ENCODE results near the gene RBM10. TPM values are rescaled to one million over a fixed set of nuclear protein-coding genes. Genes with fewer than 3 reads are reported as not detected.

RBM10 gene
- total RNA-seq, 2 experiments from 2014 or later, result 66.4 to 66.7 TPM

GRCh38 chrX:47162927-47163583, 18.0 kb downstream of the RBM10 start:
- TF ChIP-seq CTCF (IDR thresholded peaks at IDR 0.05), result no peak
- peaks cover 13% of the 10 kb centered on the region for H3K4me1 Mint-ChIP-seq (ENCODE audit: low read depth)
- POLR2A ChIA-PET, result no interaction called here
- CTCF ChIA-PET, result no interaction called here
- intact Hi-C loops (cut with micrococcal nuclease), result no loop called here
- ATAC-seq, result no peak
- peaks cover 17% of the 10 kb centered on the region for H3K36me3 Mint-ChIP-seq (ENCODE audit: low read depth)
- H3K27ac Mint-ChIP-seq, result no peak overlapping the region
- no peaks in the 10 kb centered on the region for H3K27me3 Mint-ChIP-seq
- H3K9me3 Mint-ChIP-seq, result no peaks in the 10 kb centered on the region
- no peak for DNase-seq
- H3K4me3 Mint-ChIP-seq, result no peak overlapping the region

- DNase-seq (no peak), ATAC-seq (no peak)
- Mint-ChIP-seq H3K36me3 (ENCODE audit: low read depth) (peaks cover 16% of the 10 kb centered on the region), H3K4me1 (ENCODE audit: low read depth) (peaks cover 16% of the 10 kb centered on the region), H3K27me3 (no peaks in the 10 kb centered on the region), H3K4me3 (no peak overlapping the region), H3K9me3 (no peaks in the 10 kb centered on the region), H3K27ac (no peak overlapping the region)
- ChIA-PET CTCF (no interaction called here), POLR2A (no interaction called here)
- TF ChIP-seq CTCF (IDR thresholded peaks at IDR 0.05), result no peak
- intact Hi-C loops (cut with micrococcal nuclease), result no loop called here
Observed at GRCh38 chrX:47164420-47164819, 19.4 kb downstream of the RBM10 start.

GRCh38 chrX:47166126-47166525, 21.1 kb downstream of the RBM10 start:
- Mint-ChIP-seq H3K27ac (no peak overlapping the region), H3K9me3 (no peaks in the 10 kb centered on the region), H3K4me3 (no peak overlapping the region), H3K36me3 (ENCODE audit: low read depth) (peaks cover 16% of the 10 kb centered on the region), H3K4me1 (ENCODE audit: low read depth) (peaks cover 11% of the 10 kb centered on the region), H3K27me3 (no peaks in the 10 kb centered on the region)
- ChIA-PET POLR2A (no interaction called here), CTCF (no interaction called here)
- no peak for ATAC-seq
- intact Hi-C loops (cut with micrococcal nuclease), result no loop called here
- DNase-seq, result no peak
- TF ChIP-seq CTCF (IDR thresholded peaks at IDR 0.05), result no peak

- POLR2A ChIA-PET, result interaction anchor here (0.7 kb wide), 1 partner anchor 458 kb away, joined by 3 read pairs; no protein-coding TSS in a partner anchor
Observed at GRCh38 chrX:47168495-47169073, 23.6 kb downstream of the RBM10 start.

More at GRCh38 chrX:47168495-47169073, 23.6 kb downstream of the RBM10 start:
- TF ChIP-seq CTCF (IDR thresholded peaks at IDR 0.05), result no peak
- H3K4me1 Mint-ChIP-seq (ENCODE audit: low read depth), result peaks cover 11% of the 10 kb centered on the region
- DNase-seq, result no peak
- H3K27ac Mint-ChIP-seq, result no peak overlapping the region
- ATAC-seq, result no peak
- no peaks in the 10 kb centered on the region for H3K9me3 Mint-ChIP-seq
- H3K36me3 Mint-ChIP-seq (ENCODE audit: low read depth), result peaks cover 16% of the 10 kb centered on the region
- intact Hi-C loops (cut with micrococcal nuclease), result no loop called here
- H3K4me3 Mint-ChIP-seq, result no peak overlapping the region
- no peaks in the 10 kb centered on the region for H3K27me3 Mint-ChIP-seq
- CTCF ChIA-PET, result no interaction called here

Measured in activated CD8-positive, alpha-beta T cell treated with anti-CD3 and anti-CD28 coated beads for 36 hours (primary cell).